Activated CD8-positive, alpha-beta memory T cell treated with anti-CD3 and anti-CD28 coated beads for 24 hours (primary cell): Measurements from ENCODE around the gene NEK5.

ENCODE experiments used
- DNase-seq: peaks from one replicate; pipeline ENCODE4 v3.0.0-alpha.2; 2020

The NEK5 gene

DNA sequence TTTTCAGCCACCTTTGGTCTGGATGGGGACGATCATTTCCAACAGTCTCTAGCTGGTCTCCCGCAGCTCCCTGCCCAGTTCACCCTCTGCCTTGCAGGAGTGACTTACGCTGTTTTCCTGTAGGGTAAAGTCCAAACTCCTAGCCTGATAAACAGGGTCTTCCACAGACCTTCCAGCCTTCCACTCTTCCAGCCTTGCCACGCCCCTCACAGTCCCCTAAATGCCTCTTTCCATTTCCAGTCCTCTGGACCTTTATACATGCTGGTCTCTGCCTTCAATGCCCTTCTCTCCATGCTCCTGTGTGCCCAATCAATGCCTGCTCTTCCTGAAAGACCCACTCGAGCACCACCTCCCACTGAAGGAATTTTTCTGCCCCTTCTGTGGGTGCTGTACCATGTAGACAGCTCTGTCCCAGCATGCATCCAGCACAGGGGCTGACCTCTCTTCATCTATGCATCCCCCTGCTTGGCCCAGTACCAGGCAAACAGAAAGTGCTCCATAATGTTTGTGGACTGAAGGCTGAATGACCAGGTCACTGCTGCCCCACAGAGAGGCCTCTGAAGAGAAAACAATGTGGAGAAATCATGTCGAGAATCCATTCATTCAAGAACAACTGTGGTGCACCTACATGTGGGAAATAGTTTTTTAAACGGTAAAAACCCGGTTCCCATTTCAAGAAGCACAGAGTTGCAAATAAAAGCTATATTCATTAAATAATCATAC, 122.2 kb downstream of the NEK5 start:
- DNase-seq, result no peak

DNA sequence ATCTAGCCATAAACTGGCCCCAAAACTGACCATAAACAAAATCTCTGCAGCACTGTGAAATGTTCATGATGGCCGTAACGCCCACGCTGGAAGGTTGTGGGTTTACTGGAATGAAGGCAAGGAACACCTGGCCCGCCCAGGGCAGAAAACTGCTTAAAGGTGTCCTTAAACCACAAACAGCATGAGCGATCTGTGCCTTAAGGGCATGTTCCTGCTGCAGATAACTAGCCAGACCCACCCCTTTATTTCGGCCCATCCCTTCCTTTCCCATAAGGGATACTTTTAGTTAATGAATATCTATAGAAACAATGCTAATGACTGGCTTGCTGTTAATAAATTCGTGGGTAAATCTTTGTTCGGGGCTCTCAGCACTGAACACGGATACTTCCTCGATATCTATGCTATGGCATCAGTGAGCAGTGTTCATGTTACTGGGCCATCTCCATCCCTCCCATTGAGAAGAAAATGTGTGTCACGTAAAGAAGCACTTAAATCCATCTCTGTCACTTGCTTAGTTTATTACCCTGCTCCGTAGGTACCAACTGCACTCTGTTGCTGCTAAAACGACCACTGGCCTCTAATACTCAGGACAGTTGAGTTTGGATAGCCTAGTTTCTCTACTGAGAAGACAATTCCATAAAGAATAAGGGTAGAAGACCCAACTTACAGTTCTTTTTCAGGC, 122.9 kb downstream of the NEK5 start:
- DNase-seq, result no peak

DNA sequence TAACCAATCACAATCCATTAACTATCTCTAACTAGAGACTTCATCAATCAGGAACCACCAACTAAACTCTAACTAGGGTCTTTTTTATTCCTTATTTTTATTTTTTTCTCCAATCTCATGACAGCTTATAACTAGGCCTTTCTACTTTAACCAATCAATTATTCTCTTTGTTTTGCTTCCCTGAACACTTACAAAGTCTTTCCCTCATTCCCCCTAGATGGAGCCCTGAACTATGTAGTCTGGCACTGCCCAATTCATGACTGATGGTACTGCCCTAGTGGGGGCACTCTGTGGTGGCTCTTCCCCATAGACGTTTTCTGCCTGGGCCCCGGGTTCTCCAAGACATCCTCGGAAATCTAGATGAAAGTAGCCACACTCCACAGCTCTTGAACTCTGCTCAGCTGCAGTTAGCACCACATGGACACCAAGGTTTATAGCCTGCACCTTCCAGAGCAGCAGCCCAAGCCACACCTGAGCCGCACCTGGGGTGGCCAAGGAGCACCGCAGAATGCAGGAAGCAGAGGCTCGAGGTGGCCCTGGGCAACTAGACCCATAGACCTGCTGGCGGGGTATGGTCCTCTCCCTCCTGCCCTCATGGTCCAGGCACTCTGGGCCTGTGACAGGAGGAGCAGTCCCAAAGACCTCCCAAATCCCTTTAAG, 124.2 kb downstream of the NEK5 start:
- no peak for DNase-seq

DNA sequence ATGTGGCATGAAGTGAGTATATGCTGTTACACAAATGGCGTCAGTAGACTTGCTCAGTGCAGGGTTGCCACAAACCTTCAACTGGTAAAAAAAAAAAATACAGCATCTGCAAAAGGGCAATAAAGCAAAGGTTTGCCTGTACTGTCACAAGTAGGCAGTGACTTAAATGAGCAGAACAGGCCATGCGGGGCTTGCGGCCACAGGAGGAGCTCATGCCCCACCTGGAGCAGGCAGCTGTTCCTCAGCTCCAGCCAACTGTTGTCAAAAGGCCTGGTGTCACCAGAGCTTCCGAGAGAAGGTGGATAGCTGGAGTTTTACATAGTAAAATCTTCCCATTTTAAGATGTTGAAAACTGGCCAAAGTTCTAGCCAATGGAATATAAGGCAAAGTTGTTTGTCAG, 125.3 kb downstream of the NEK5 start:
- no peak for DNase-seq

DNA sequence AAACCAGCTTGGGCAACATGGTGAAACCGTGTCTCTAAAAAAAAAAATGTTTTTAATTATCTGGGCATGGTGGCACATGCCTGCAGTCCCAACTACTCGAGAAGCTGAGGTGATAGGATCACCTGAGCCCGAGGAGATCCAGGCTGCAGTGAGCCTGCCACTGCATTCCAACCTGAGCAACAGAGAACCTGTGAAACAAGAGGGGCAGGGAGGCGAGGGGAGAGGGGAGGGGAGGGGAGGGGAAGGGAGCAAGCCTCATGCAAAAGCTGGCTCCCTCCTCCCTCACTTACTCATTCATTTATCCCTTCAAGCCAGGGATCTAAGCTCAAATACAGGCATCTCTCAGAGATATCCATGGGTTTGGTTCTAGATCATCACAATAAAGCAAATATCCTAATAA, 126.5 kb downstream of the NEK5 start:
- DNase-seq, result no peak

DNA sequence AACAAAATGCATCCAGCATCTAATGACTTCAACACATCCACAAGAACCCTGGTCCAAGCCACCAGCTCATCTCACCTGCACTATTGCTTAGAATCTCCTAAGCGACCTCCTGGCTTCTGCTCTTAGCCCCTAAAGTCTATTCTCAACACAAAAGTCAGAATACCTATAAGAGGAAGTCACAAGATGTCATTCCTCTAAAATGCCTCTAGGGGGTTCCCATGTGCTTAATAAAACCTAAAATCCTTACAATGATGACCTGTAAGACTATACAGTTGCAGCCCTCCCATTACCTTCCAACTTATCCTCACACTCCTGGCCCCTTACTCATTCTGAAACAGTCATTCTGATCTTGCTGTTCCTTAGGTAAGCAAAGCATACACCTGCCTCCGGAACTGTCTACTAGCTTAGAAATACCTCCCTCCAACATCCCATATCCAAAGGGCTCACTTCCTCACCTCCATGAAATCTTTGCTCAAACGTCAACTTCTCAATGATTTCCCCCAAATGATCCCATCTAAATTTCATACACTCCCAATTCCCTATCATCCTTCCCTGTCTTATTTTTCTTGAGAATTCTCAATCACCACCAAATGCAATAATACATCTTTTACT, 127.6 kb downstream of the NEK5 start:
- no peak for DNase-seq

DNA sequence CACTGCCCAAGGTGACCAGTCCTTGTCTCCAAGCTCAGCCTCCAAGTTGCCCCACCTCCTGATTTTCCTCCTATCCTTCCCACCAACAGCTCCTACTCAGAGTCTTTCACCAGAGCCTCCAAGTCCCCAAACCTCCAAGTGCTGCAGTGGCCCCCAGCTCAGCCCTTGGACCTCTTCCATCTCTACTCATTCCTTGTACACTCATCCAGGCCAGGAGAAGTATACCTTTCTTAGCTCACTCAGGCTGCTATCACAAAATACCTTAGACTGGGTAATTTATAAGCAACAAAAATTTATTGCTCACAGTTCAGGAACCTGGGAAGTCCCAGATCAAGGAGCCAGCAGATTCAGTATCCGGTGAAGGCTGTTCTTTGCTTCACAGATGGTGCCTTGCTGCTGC, 129.0 kb downstream of the NEK5 start:
- DNase-seq, result no peak

DNA sequence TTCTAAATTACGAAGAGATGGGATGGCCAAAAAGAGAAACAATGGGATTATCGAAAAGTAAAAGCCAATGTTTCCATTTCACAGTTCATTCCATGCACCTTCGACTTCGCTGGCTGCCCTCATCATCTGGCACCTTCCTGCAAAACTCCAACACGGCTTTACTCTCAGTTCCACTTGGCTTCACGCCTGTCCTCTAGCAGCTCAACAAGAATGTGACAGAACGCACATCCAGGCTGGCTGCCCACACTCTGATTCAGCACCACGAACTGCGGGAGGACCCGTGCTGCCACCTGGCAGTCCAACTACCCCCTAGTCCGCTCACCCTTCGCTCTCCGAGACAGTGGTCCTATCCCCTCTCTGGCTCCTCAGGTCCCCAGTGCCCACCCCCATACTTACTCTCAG, 129.4 kb downstream of the NEK5 start:
- no peak for DNase-seq

DNA sequence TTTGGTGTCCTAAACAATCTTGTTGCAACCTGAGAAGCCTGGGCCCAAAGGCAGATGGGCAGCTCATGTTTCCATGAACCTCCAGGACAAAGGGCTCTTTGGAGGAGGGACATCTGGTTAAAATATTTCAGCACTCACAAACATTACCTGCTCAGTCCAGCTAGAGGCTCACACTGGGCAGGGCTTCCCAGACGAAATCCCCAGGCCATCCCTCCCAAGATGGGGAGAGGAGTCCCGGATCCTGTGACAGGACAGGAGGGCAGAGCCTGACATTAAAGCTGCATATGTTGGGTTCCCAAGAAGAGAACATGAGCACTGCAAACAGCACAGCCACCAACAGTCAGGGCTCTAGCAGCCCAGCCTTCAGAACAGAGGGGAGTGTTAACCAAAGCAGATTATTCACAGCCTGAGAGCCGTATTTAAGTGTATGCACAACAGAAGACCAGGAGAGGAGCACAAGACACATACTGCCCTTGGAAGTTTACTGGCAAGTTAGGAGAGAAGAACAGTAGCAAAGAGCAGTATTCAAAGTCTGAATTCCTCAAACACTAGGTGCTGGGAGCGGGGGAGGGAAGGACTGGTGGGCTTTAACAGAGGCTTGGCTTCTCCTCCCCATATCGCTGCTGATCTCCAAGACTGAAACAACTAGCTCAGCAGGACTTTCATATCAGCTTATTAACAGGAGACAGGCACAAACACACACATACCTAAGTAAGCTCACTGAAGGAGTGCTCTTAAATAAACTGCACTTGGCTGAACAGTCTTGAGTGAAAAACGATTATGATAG, 130.0 kb downstream of the NEK5 start:
- DNase-seq, result no peak

DNA sequence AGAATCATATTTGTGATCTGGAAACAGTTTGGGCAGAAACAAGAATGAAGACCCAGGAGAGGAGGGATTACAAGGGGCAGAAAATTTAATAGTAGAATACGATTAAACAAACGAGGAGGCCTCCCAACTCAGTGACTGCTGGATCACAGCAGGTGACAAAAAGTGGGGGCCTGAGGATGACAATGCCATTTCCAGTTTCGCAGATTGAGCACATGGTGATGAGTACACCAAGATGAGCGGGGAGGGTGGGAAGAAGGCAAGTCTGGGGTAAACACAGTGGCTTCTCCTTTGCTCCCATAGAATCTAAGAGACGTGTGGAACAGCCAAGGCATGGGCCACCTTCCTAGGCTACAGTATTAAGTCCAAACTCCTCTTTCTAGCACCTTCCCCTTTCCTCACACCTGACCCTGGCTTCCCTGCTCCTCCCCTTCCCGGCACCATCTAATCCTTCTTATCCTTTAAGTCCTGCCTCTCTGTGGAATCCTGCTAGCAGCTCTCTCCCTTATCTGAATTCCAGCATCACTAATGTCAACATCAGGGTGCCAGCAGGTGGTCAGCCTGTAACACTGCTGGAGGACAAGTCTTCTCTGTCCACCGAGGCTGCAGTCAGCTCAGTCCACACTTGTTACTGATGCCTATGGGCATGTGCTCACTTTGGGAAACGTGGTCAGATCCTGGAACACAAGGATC, 131.1 kb downstream of the NEK5 start:
- no peak for DNase-seq

DNA sequence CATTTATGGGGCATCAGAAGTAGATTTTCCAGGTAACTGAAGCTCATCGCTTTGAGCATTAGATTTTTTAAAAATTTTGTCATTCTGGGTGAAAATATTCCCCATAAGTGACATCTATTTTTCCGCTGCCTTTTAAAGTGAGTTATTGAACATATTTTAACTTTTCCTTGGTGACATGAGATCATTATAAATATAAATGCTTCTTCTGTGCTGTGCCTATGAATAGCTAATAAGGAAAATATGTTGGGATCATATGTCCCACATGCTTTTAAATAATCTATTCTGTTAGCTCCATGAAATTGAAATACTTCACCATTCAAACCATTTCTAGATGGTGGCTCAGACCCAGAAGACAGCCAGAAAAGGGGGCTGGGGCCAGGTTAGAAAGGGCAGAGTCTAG, 131.7 kb downstream of the NEK5 start:
- no peak for DNase-seq

DNA sequence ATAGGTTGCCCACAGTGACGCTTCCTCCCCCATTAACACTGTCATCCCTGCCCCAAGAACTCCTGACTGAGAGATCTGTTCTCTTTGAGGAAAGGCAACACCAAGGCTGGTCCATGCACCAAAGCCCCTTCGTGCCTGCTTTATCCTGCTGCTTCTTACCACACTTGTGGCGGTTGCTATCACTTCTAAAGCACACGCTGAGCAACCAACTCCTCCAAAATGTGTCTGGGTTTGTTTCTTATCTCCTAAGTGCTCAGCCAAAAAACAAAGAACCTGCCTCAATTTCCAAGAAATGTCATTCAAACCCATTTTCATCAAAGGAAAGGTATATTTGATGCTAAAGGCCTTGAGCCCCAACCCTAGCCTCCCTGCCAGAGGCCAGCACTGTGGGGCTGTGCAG, 132.2 kb downstream of the NEK5 start:
- DNase-seq, result no peak

DNA sequence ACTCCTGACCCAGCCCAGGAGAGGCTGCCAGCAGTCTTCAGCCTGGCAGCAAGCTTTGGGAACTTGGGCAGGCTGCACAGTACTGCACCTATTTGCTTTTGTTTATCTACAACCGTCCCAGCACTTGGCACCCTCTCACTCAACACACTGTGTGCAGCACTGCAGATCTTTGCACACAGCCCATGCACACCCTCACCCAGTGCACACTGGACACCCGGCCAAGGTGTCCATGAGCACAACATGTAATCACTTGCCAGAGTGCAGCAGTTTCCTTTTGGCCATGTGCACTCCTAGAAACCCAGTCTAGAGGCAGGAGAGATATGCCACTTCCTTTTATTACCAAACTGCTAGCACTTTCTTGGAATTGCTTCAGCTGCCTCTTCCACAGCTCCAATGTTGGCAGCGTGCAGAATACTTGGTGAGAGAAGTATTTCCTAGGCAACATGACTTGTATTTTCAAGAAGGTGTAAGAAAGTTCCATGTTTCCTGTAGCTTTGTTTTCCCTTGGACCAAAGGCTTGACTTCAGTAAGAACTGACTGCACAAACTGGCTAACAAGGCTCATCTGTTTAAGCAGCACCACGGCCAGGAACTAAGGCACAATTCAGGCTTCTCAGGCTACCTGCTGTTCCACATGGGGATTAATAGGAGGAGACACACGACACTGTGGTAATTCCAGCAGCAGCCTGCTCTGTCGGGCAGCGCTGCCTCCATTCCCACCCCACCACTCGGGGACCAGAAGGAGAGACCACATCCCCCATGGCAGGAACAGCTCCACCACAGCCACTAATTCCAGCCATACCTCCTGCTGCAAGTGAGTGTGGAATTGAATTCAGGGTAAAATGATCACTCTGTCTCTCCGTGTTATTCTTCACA, 133.0 kb downstream of the NEK5 start:
- no peak for DNase-seq

DNA sequence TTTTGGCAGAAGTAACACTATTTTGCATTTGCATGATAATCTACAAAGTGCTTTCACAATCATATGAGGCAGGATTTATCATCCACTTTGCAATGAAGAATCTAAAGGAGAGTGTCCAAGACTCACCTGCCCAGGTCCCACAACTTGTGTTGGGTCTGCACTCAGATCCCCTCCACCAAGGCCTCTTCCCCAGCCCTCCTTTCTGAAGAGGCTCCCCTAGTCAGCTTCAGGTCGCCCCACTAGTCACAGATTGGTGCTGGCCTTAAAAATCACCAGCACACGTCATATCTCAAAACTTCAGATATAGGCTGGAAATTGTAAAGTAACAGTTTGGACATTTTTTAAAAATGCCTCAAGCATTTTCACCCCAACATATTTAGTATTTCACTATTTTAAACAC, 135.2 kb downstream of the NEK5 start:
- no peak for DNase-seq

DNA sequence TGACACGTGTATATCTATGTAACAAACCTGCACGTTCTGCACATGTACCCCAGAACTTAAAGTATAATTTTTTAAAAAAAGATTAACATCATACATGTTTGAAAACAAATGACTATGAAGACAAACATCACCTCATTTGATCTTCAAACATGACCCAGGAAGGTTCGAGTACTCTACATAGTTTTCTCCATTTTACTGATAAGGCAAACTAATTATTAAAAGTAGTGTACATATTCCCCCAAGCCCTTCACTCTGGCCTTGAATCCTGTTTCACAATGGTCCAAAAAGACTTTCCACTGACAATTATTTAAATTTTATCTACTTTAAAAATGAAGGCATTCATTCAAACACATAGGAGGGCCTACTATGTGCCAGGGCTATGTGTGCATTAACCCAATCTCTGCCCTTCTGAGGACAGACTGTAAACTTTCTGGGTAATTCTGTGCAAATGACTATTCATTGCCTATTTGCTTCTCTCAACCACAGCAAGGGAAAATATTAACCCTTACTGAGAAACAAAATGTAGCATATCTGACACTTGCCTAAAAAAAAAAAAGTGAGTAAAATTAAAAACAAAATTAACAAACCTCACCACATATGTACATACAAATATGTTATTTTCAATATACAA, 139.8 kb downstream of the NEK5 start:
- DNase-seq, result no peak
